Adipocyte (in vitro differentiated cells): ENCODE measurements around the gene DOCK11.
"Not testable (repeated sequence)": the region's sequence is repeated elsewhere in the genome, so short reads cannot be mapped to it uniquely, and the experiment has no call there.

ENCODE experiments used
- DNase-seq: peaks from one replicate; pipeline ENCODE4 v3.0.0-alpha.2; 2015; ENCODE audit warnings: low read depth
- H3K27me3 ChIP-seq: replicated peaks from 2 replicates; pipeline ENCODE4 v1.7.0; 2013; ENCODE audit warnings: mild to moderate bottlenecking, low read length, moderate library complexity; ENCODE audit not compliant: control insufficient read depth, insufficient read depth
- H3K36me3 ChIP-seq: 2 replicates; pipeline ENCODE4 v1.7.0; 2013; ENCODE audit warnings: low read length, mild to moderate bottlenecking, moderate library complexity; ENCODE audit not compliant: control insufficient read depth, insufficient read depth, severe bottlenecking
- H3K4me1 ChIP-seq: 2 replicates; pipeline ENCODE4 v1.7.0; 2013; ENCODE audit warnings: mild to moderate bottlenecking, low read length, moderate library complexity; ENCODE audit not compliant: control insufficient read depth, insufficient read depth
- H3K4me3 ChIP-seq: 2 replicates; pipeline ENCODE4 v1.7.0; 2013; ENCODE audit warnings: mild to moderate bottlenecking, low read length, moderate library complexity
- H3K9ac ChIP-seq: 2 replicates; pipeline ENCODE4 v1.7.0; 2013; ENCODE audit warnings: mild to moderate bottlenecking, low read length, moderate library complexity
- H3K9me3 ChIP-seq: 2 replicates; pipeline ENCODE4 v1.7.0; 2013; ENCODE audit warnings: mild to moderate bottlenecking, low read length, moderate library complexity; ENCODE audit not compliant: control insufficient read depth

DOCK11 gene

GRCh38 chrX:118706681-118707080 is 211.1 kb downstream of the DOCK11 start:
- H3K27me3 ChIP-seq = peaks cover 3% of the 10 kb centered on the region
- no peak overlapping the region for H3K9ac ChIP-seq
- peaks cover 3% of the 10 kb centered on the region for H3K4me1 ChIP-seq
- no peak for DNase-seq
- peaks cover 5% of the 10 kb centered on the region for H3K9me3 ChIP-seq
- no peaks in the 10 kb centered on the region for H3K36me3 ChIP-seq
- H3K4me3 ChIP-seq = no peak overlapping the region

GRCh38 chrX:118714521-118714920 is 218.9 kb downstream of the DOCK11 start:
- no peak overlapping the region for H3K9ac ChIP-seq
- no peaks in the 10 kb centered on the region for H3K9me3 ChIP-seq
- H3K36me3 ChIP-seq = no peaks in the 10 kb centered on the region
- no peak overlapping the region for H3K4me3 ChIP-seq
- no peak for DNase-seq
- no peaks in the 10 kb centered on the region for H3K27me3 ChIP-seq
- no peaks in the 10 kb centered on the region for H3K4me1 ChIP-seq

- H3K9me3 ChIP-seq, DNase-seq, H3K27me3 ChIP-seq, H3K4me1 ChIP-seq, H3K9ac ChIP-seq, H3K4me3 ChIP-seq, H3K36me3 ChIP-seq: not testable (repeated sequence)
Observed at GRCh38 chrX:118715917-118716316, 220.3 kb downstream of the DOCK11 start.

GRCh38 chrX:118716833-118717232 is 221.2 kb downstream of the DOCK11 start:
- not testable (repeated sequence) for DNase-seq

GRCh38 chrX:118717678-118718391 is 222.2 kb downstream of the DOCK11 start:
- Histone ChIP-seq H3K9ac (no peak overlapping the region), H3K4me1 (no peaks in the 10 kb centered on the region), H3K4me3 (no peak overlapping the region), H3K36me3 (no peaks in the 10 kb centered on the region), H3K9me3 (no peaks in the 10 kb centered on the region), H3K27me3 (no peaks in the 10 kb centered on the region)
- no peak for DNase-seq

More at GRCh38 chrX:118716833-118717232, 221.2 kb downstream of the DOCK11 start:
- not testable (repeated sequence) for H3K36me3 ChIP-seq, H3K4me1 ChIP-seq, H3K4me3 ChIP-seq, H3K9me3 ChIP-seq, H3K27me3 ChIP-seq, H3K9ac ChIP-seq

GRCh38 chrX:118718737-118719136 is 223.1 kb downstream of the DOCK11 start:
- peaks cover 2% of the 10 kb centered on the region for H3K27me3 ChIP-seq
- H3K4me1 ChIP-seq = no peaks in the 10 kb centered on the region
- DNase-seq = no peak
- no peak overlapping the region for H3K4me3 ChIP-seq
- H3K9ac ChIP-seq = no peak overlapping the region
- no peaks in the 10 kb centered on the region for H3K36me3 ChIP-seq
- H3K9me3 ChIP-seq = no peaks in the 10 kb centered on the region

GRCh38 chrX:118720058-118720707 is 224.6 kb downstream of the DOCK11 start:
- DNase-seq = no peak
- H3K27me3 ChIP-seq = peaks cover 2% of the 10 kb centered on the region
- no peaks in the 10 kb centered on the region for H3K36me3 ChIP-seq
- H3K4me1 ChIP-seq = peaks cover 4% of the 10 kb centered on the region
- no peaks in the 10 kb centered on the region for H3K9me3 ChIP-seq
- no peak overlapping the region for H3K4me3 ChIP-seq
- H3K9ac ChIP-seq = no peak overlapping the region

- no peaks in the 10 kb centered on the region for H3K9me3 ChIP-seq
- H3K27me3 ChIP-seq = peaks cover 2% of the 10 kb centered on the region
- H3K9ac ChIP-seq = no peak overlapping the region
- H3K36me3 ChIP-seq = no peaks in the 10 kb centered on the region
- no peak for DNase-seq
- no peak overlapping the region for H3K4me3 ChIP-seq
- peaks cover 20% of the 10 kb centered on the region for H3K4me1 ChIP-seq
Observed at GRCh38 chrX:118723376-118723775, 227.8 kb downstream of the DOCK11 start.

GRCh38 chrX:118724365-118724764 is 228.8 kb downstream of the DOCK11 start:
- no peak overlapping the region for H3K4me3 ChIP-seq
- H3K9ac ChIP-seq = no peak overlapping the region
- H3K27me3 ChIP-seq = peaks cover 2% of the 10 kb centered on the region
- no peak for DNase-seq
- H3K4me1 ChIP-seq = peaks cover 29% of the 10 kb centered on the region
- no peaks in the 10 kb centered on the region for H3K9me3 ChIP-seq
- no peaks in the 10 kb centered on the region for H3K36me3 ChIP-seq

- Histone ChIP-seq H3K4me1 (peaks cover 29% of the 10 kb centered on the region), H3K36me3 (no peaks in the 10 kb centered on the region), H3K27me3 (peaks cover 2% of the 10 kb centered on the region), H3K4me3 (no peak overlapping the region), H3K9ac (peak overlapping the region; percentile 27), H3K9me3 (no peaks in the 10 kb centered on the region)
- DNase-seq = no peak
Observed at GRCh38 chrX:118724775-118725174, 229.2 kb downstream of the DOCK11 start.

- H3K4me3 ChIP-seq = peak overlapping the region; percentile 82
- peak overlapping the region; percentile 84 for H3K9ac ChIP-seq
- H3K27me3 ChIP-seq = peaks cover 2% of the 10 kb centered on the region
- DNase-seq = no peak
- no peaks in the 10 kb centered on the region for H3K9me3 ChIP-seq
- peaks cover 40% of the 10 kb centered on the region for H3K4me1 ChIP-seq
- no peaks in the 10 kb centered on the region for H3K36me3 ChIP-seq
Observed at GRCh38 chrX:118726396-118726795, 230.8 kb downstream of the DOCK11 start.
